ENCODE results near the gene METTL21C. TPM values are rescaled to one million over a fixed set of nuclear protein-coding genes. Genes with fewer than 3 reads are reported as not detected.

The METTL21C gene
- total and polyA plus RNA-seq, 2 experiments from 2014 or later: not detected

GRCh38 chr13:102654756-102655155, 40.1 kb downstream of the METTL21C start:
- H3K27ac ChIP-seq: no peak overlapping the region
- H3K36me3 ChIP-seq: peaks cover 27% of the 10 kb centered on the region
- H3K4me3 ChIP-seq: no peak overlapping the region
- TF ChIP-seq, protein P1, sequence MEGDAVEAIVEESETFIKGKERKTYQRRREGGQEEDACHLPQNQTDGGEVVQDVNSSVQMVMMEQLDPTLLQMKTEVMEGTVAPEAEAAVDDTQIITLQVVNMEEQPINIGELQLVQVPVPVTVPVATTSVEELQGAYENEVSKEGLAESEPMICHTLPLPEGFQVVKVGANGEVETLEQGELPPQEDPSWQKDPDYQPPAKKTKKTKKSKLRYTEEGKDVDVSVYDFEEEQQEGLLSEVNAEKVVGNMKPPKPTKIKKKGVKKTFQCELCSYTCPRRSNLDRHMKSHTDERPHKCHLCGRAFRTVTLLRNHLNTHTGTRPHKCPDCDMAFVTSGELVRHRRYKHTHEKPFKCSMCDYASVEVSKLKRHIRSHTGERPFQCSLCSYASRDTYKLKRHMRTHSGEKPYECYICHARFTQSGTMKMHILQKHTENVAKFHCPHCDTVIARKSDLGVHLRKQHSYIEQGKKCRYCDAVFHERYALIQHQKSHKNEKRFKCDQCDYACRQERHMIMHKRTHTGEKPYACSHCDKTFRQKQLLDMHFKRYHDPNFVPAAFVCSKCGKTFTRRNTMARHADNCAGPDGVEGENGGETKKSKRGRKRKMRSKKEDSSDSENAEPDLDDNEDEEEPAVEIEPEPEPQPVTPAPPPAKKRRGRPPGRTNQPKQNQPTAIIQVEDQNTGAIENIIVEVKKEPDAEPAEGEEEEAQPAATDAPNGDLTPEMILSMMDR (IDR thresholded peaks at IDR 0.05; ENCODE audit: low read depth, low read length): no peak
- H3K27me3 ChIP-seq: no peaks in the 10 kb centered on the region
- no peaks in the 10 kb centered on the region for H3K9me3 ChIP-seq (ENCODE audit: low read depth)
- no peak for DNase-seq (ENCODE audit: low read depth in 1 of 2, low spot score in 1 of 2)
- H3K4me1 ChIP-seq (ENCODE audit: low read depth): no peaks in the 10 kb centered on the region

DNA sequence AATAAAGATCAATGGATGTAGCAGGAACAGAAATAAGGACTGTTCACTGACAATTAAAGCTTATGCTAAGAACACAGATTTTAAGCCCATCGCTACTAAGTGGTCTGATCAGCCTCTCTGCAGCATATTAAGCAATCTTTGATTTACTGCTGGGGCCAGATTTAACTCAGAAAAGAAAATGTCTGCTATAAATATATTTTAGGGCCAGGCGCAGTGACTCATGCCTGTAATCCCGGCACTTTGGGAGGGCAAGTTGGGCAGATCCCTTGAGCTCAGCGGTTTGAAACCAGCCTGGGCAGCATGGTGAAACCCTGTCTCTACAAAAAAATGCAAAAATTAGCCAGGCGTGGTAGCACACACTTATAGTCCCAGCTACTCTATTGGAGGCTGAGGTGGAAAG, 43.0 kb downstream of the METTL21C start:
- no peaks in the 10 kb centered on the region for H3K9me3 ChIP-seq (ENCODE audit: low read depth)
- no peak overlapping the region for H3K4me3 ChIP-seq
- no peaks in the 10 kb centered on the region for H3K27me3 ChIP-seq
- H3K4me1 ChIP-seq (ENCODE audit: low read depth): no peaks in the 10 kb centered on the region
- H3K27ac ChIP-seq: no peak overlapping the region
- peaks cover 49% of the 10 kb centered on the region for H3K36me3 ChIP-seq
- TF ChIP-seq, protein P1 (IDR thresholded peaks at IDR 0.05; ENCODE audit: low read depth, low read length): no peak
- DNase-seq (ENCODE audit: low read depth in 1 of 2, low spot score in 1 of 2): peak in 1 of 2 donors; percentile 4

DNA sequence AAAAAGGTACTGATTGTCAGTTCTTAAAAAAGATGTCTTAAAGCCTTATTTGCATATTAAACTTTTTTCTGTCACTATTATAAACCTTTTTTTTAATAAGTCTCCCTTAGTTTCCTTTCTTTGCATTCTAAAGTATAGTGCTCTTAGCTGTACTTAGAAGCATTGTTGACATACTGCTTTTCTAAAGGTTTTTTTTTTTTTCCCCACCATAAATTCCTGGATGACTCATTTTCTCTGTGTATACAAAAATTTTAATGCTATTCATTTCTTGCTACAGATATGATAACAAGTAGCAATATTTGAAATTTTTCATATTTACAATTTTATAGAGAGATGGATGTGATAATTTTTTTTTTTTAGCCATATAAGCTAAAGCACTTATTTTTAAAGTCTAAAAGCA, 43.5 kb downstream of the METTL21C start:
- TF ChIP-seq, protein P1 (IDR thresholded peaks at IDR 0.05; ENCODE audit: low read depth, low read length): no peak
- Histone ChIP-seq H3K4me3 (no peak overlapping the region), H3K27ac (no peak overlapping the region), H3K27me3 (no peaks in the 10 kb centered on the region), H3K4me1 (ENCODE audit: low read depth) (no peaks in the 10 kb centered on the region), H3K36me3 (peaks cover 51% of the 10 kb centered on the region), H3K9me3 (ENCODE audit: low read depth) (no peaks in the 10 kb centered on the region)
- DNase-seq (ENCODE audit: low read depth in 1 of 2, low spot score in 1 of 2): peak in 1 of 2 donors; percentile 21

- Histone ChIP-seq H3K36me3 (peaks cover 59% of the 10 kb centered on the region), H3K27me3 (no peaks in the 10 kb centered on the region), H3K4me3 (no peak overlapping the region), H3K4me1 (ENCODE audit: low read depth) (no peaks in the 10 kb centered on the region), H3K27ac (no peak overlapping the region), H3K9me3 (ENCODE audit: low read depth) (no peaks in the 10 kb centered on the region)
- no peak for DNase-seq (ENCODE audit: low read depth in 1 of 2, low spot score in 1 of 2)
- TF ChIP-seq, protein P1 (IDR thresholded peaks at IDR 0.05; ENCODE audit: low read depth, low read length): no peak
Measured at GRCh38 chr13:102650444-102650843, 44.4 kb downstream of the METTL21C start.

- DNase-seq (ENCODE audit: low read depth in 1 of 2, low spot score in 1 of 2): no peak
- TF ChIP-seq, protein P1 (IDR thresholded peaks at IDR 0.05; ENCODE audit: low read depth, low read length): no peak
- peaks cover 72% of the 10 kb centered on the region for H3K36me3 ChIP-seq
- no peak overlapping the region for H3K27ac ChIP-seq
- H3K9me3 ChIP-seq (ENCODE audit: low read depth): no peaks in the 10 kb centered on the region
- H3K4me1 ChIP-seq (ENCODE audit: low read depth): peaks cover 5% of the 10 kb centered on the region
- H3K4me3 ChIP-seq: no peak overlapping the region
- no peaks in the 10 kb centered on the region for H3K27me3 ChIP-seq
Measured at GRCh38 chr13:102648046-102648445, 46.8 kb downstream of the METTL21C start.

- no peaks in the 10 kb centered on the region for H3K9me3 ChIP-seq (ENCODE audit: low read depth)
- H3K4me1 ChIP-seq (ENCODE audit: low read depth): peaks cover 5% of the 10 kb centered on the region
- no peaks in the 10 kb centered on the region for H3K27me3 ChIP-seq
- TF ChIP-seq, protein P1 (IDR thresholded peaks at IDR 0.05; ENCODE audit: low read depth, low read length): no peak
- no peak for DNase-seq (ENCODE audit: low read depth in 1 of 2, low spot score in 1 of 2)
- H3K27ac ChIP-seq: no peak overlapping the region
- H3K36me3 ChIP-seq: peaks cover 78% of the 10 kb centered on the region
- H3K4me3 ChIP-seq: no peak overlapping the region
Measured at GRCh38 chr13:102645701-102646100, 49.1 kb downstream of the METTL21C start.

All from cardiac muscle cell (in vitro differentiated cells and primary cell).